Thymus (tissue), 11 donors: ENCODE results near the gene SLIT1. TPM values are rescaled to one million over a fixed set of nuclear protein-coding genes. Genes with fewer than 3 reads are reported as not detected.

Experiments
- DNase-seq, 9 donors: peaks; one replicate each; pipeline ENCODE4 v3.0.0-alpha.2; 2013; ENCODE audit warnings: low spot score in 9 of 9, low read depth in 6 of 9, missing footprints in 1 of 9
- H3K27ac ChIP-seq, 2 donors: one replicate each; pipeline ENCODE4 v1.5.1; 2013; ENCODE audit warnings: control low read depth in 1 of 2, low read depth in 1 of 2, low read length in 1 of 2, mild to moderate bottlenecking in 1 of 2, moderate library complexity in 1 of 2
- H3K27me3 ChIP-seq, 2 donors: one replicate each; pipeline ENCODE4 v1.5.1; 2013; ENCODE audit warnings: low read length in 1 of 2; ENCODE audit not compliant: control insufficient read depth in 2 of 2, insufficient read depth in 1 of 2
- H3K36me3 ChIP-seq, 2 donors: one replicate each; pipeline ENCODE4 v1.5.1; 2013; ENCODE audit warnings: low read length in 1 of 2, mild to moderate bottlenecking in 1 of 2, moderate library complexity in 1 of 2; ENCODE audit not compliant: control insufficient read depth in 2 of 2, insufficient read depth in 2 of 2
- H3K4me1 ChIP-seq, 2 donors: one replicate each; pipeline ENCODE4 v1.5.1; 2013; ENCODE audit warnings: low read length in 2 of 2; ENCODE audit not compliant: control insufficient read depth in 2 of 2, insufficient read depth in 2 of 2
- H3K4me3 ChIP-seq, 2 donors: one replicate each; pipeline ENCODE4 v1.5.1; 2013; ENCODE audit warnings: low read length in 2 of 2, control low read depth in 1 of 2, mild to moderate bottlenecking in 1 of 2
- H3K9me3 ChIP-seq, 2 donors: one replicate each; pipeline ENCODE4 v1.5.1; 2013; ENCODE audit warnings: low read length in 1 of 2, mild to moderate bottlenecking in 1 of 2; ENCODE audit not compliant: control insufficient read depth in 2 of 2, insufficient read depth in 1 of 2
- WGBS: extraction: QIAGEN DNeasy Blood & Tissue Kit; methylation state at CpG from one replicate; pipeline ENCODE4 v1.1.7; 2013; 5-methylcytosine and 5-hydroxymethylcytosine counted together
- polyA plus RNA-seq: library from polyadenylated mRNA; stranded (reverse); fragments of 200-250 nt; gene quantifications from one replicate; pipeline ENCODE4 v1.2.3, GENCODE V29; 2013
- total RNA-seq: library from RNA; stranded (reverse); fragments of 120-200 nt; gene quantifications from one replicate; pipeline ENCODE4 v1.2.4, GENCODE V29; 2013
- donor health status: healthy.

Gene SLIT1
- total and polyA plus RNA-seq, 2 donors = 1.0 to 5.9 TPM

DNA sequence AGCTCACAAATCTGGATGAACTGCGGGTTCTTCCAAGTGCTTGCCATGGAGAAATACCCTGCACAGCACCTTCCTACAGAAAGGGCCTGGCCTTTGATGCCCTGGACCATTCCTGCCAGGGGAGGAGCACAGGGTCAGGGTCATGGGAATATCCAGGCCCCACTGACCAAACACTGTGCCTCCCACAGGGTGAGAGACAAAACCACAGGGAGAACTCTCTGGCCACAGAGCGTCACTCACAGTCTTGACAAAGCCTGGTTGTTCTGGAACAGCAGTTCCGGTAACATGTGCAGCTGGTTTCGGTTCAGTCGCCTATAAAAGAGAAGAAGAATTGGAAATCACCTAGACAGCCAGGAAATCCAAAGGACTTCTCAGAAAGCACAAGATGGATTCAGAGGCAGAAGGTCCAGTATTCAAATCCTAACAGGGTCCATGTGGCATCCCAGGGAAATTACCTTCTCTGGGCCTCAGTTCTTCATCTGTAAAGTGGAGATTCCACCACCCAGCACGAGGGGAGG, 28.1 kb downstream of the SLIT1 start:
- Histone ChIP-seq H3K27ac (peak overlapping the region in 1 of 2 donors; percentile 75), H3K9me3 (no peaks in the 10 kb centered on the region), H3K36me3 (peaks cover 16 to 69% of the 10 kb centered on the region in 2 donors), H3K4me3 (no peak overlapping the region), H3K27me3 (no peaks in the 10 kb centered on the region), H3K4me1 (peaks cover 1 to 43% of the 10 kb centered on the region in 2 donors)
- DNase-seq = peak in 1 of 9 donors; percentile 51
- 85% methylated on average over 6 of the region's 6 CpGs for WGBS

DNA sequence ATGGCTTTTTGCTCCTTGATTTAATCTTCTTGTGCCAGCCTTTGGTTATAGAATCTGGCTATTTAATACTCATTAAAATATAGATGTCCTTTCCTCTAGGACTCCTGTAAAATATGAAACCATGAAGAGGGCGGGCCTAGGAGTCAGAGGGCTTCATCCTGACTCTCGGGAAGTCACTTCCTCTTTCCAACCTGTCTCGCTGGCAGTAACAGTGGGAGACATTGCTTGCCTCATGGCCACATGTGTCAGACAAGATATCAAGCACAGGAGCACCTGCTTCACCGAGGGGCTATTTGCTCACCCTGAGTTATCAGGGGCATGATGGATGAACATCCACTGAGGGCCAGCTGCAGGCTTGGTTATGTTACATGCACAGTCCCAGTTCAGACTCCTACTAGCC, 31.0 kb downstream of the SLIT1 start:
- WGBS = 84% methylated on average over 4 of the region's 4 CpGs
- no peaks in the 10 kb centered on the region for H3K9me3 ChIP-seq
- no peak overlapping the region for H3K4me3 ChIP-seq
- peaks cover 0 to 22% of the 10 kb centered on the region in 2 donors for H3K4me1 ChIP-seq
- no peaks in the 10 kb centered on the region for H3K27me3 ChIP-seq
- no peak for DNase-seq
- H3K27ac ChIP-seq = no peak overlapping the region
- peaks cover 16 to 86% of the 10 kb centered on the region in 2 donors for H3K36me3 ChIP-seq

DNA sequence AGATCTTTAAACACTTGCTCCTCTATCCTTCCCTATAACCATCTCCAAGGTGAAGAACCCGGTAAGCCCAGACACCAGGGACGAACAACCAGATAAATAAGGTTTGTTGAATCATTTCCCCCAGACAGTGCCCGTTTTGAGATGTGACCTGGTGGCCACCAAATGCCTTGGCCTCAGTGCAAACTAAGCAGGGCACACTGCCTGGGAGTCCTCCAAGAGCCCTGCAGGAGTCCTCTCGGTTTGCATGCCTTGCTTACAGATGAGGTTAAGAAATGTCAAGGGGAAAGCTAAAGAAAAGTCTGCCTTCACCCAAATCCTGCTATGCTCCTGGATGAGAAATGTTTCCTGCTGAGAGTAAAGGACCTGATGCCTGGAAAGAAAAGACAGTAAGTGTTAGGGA, 31.6 kb downstream of the SLIT1 start:
- Histone ChIP-seq H3K27ac (no peak overlapping the region), H3K4me1 (peaks cover 0 to 17% of the 10 kb centered on the region in 2 donors), H3K4me3 (no peak overlapping the region), H3K9me3 (no peaks in the 10 kb centered on the region), H3K36me3 (peaks cover 16 to 86% of the 10 kb centered on the region in 2 donors), H3K27me3 (no peaks in the 10 kb centered on the region)
- WGBS = 97% methylated on average over 4 of the region's 4 CpGs
- no peak for DNase-seq

DNA sequence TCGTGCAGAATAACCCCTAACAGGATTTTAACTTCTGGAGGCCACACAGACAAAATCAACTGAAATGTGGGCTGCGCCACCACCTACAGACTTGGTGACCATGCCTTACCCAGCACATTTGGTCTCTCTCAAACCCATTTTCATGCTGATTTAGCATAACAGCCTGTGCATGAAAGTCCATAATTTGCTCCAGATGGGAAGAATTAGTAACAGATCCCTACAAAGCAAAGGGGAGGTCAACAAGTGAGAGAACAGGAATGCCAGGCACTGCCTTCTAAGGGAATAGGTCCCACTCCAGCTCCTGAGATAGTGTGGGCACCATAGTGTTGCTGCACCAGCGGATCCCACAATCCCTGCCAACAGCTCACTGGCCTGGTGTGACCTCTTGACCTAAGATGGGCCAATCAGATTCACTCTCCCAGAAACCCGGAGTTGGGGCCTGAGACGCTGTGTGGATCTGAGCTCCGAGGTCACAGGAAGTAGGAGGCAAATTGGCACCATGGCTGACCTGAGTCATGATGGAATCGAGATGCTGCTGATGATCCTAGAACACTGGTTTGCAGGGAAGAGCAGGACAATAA, 32.4 kb downstream of the SLIT1 start:
- Histone ChIP-seq H3K27ac (no peak overlapping the region), H3K4me1 (peaks cover 0 to 11% of the 10 kb centered on the region in 2 donors), H3K36me3 (peaks cover 16 to 80% of the 10 kb centered on the region in 2 donors), H3K9me3 (no peaks in the 10 kb centered on the region), H3K27me3 (no peaks in the 10 kb centered on the region), H3K4me3 (no peak overlapping the region)
- WGBS = 92% methylated on average over 7 of the region's 7 CpGs
- no peak for DNase-seq

DNA sequence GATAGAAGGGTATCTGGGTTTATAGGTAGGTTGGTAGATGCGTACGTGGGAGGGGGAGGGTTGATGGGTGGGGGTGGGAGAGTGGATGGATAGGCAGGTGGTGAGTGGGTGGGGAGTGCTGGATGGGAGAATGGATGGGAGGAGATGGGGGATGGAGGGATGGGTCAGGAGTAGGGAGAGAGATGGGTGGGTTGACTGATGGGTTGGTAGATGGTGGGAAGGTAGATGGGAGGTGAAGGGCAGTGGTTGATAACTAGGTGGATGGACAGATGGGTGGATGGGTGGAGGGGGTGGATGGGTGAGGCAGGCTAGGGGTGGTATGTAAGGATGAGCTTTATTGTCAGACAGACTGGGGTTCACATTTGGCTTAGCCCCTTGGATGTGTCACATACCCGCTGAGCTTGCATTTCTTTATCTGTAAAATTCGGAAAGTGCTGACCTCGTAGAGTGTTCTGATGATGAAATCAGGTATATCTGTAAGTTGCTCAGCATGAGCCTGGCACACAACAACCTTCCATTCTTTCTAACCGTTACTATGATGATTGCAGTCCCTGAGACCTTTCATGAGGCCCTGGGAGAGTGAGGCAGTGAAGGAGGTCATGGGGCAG, 34.3 kb downstream of the SLIT1 start:
- Histone ChIP-seq H3K9me3 (no peaks in the 10 kb centered on the region), H3K4me3 (no peak overlapping the region), H3K27ac (no peak overlapping the region), H3K36me3 (peaks cover 16 to 63% of the 10 kb centered on the region in 2 donors), H3K27me3 (no peaks in the 10 kb centered on the region), H3K4me1 (no peaks in the 10 kb centered on the region)
- no peak for DNase-seq
- WGBS = 94% methylated on average over 6 of the region's 6 CpGs

DNA sequence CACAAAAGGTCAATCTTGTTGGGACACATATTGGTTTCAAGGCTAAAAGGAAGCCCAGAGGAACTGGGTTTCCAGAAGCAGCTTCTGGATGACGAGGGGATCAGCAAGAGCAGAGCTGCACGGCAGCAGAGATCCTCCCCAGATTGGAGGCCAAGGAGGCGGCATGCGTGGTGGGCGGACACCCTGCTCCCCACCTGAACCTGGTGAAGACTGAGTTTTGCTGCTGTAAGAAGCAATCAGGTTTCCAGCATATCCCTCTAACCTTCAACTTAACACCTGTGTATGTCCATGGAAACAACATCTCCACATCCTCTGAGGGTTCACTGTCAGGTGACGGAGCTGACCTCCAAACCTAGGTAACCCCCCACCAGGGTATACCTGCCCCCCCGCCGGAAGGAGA, 35.1 kb downstream of the SLIT1 start:
- Histone ChIP-seq H3K9me3 (no peaks in the 10 kb centered on the region), H3K36me3 (peaks cover 15 to 57% of the 10 kb centered on the region in 2 donors), H3K4me1 (no peaks in the 10 kb centered on the region), H3K27ac (no peak overlapping the region), H3K4me3 (no peak overlapping the region), H3K27me3 (no peaks in the 10 kb centered on the region)
- DNase-seq = no peak
- 88% methylated on average over 8 of the region's 8 CpGs for WGBS

DNA sequence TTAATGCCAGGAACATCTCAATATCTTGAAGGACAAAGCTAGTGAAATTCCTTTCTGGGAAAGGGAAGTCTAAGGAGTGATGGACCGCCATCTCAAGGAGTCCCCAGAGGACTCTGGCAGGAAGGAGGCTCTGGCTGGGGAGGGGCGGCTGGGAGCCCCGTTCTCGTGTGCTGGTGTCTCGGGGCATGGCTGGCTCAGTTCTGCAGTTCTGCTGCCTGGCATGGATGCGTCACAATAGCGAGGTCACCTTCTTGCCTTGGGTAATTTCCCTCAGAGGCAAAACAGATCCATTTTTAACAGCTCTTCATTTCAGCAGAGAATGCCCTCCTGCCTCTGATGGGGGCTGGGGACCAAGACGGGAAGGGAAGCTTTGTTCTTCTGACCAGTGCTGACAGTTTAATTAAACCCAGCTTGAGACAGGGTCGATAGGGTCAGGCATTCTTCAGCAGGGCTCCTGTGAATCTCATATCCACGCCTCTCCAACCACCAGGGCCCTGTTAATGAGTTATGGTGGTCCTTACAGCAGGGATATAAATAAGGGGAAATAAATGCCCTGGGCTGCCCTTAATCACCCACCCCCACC, 35.7 kb downstream of the SLIT1 start:
- Histone ChIP-seq H3K9me3 (no peaks in the 10 kb centered on the region), H3K27me3 (no peaks in the 10 kb centered on the region), H3K4me1 (no peaks in the 10 kb centered on the region), H3K36me3 (peaks cover 10 to 57% of the 10 kb centered on the region in 2 donors), H3K4me3 (no peak overlapping the region), H3K27ac (no peak overlapping the region)
- no peak for DNase-seq
- 73% methylated on average over 10 of the region's 10 CpGs for WGBS

DNA sequence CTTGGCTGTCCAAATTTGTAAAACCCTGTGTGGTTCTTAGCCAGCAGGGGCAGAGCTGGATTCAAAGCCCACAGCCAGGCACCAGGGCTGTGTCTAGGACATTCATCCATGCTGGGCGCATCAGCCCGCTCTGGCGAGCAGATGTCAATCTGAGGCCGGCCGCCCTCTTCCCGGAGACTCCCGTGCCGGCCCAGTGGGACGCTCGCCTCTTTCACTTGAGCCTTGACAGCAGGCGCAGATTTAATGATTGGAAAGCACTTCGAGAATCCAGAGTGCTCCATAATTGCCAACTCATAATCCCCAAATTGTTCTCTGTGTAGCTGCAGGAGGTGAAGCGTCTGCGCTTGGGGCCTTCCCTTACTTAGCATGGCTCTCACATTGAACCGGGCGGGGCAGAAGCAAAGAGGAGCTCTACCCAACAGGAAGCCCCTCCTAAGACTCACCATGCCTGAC, 36.7 kb downstream of the SLIT1 start:
- H3K36me3 ChIP-seq = peaks cover under 1 to 57% of the 10 kb centered on the region in 2 donors
- H3K27ac ChIP-seq = no peak overlapping the region
- H3K4me1 ChIP-seq = no peaks in the 10 kb centered on the region
- no peaks in the 10 kb centered on the region for H3K27me3 ChIP-seq
- no peak for DNase-seq
- H3K9me3 ChIP-seq = no peaks in the 10 kb centered on the region
- 97% methylated on average over 16 of the region's 16 CpGs for WGBS
- no peak overlapping the region for H3K4me3 ChIP-seq

DNA sequence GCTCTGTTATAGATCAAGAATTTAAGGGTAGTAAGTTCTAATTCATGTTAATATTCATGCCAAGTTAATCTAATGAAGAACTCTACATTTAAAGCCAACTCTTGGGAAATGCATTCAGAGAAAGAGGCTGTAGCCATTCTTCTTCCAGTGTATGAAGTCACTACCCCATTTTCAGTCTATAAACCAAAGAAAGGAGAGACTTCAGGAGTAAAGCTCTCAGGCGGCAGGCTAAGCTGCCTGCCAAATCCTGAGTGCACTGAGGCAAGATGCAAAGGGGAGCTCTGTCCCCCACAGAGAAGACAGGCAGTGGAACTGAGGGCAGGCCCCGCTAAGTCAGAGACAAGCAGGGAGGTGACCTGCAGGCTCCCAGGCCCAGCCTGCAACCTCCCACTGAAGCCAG, 41.5 kb downstream of the SLIT1 start:
- 95% methylated on average over 2 of the region's 2 CpGs for WGBS
- no peaks in the 10 kb centered on the region for H3K9me3 ChIP-seq
- no peak for DNase-seq

More for the DNA sequence above, 41.5 kb downstream of the SLIT1 start:
- H3K4me3 ChIP-seq = no peak overlapping the region
- peaks cover 0 to 41% of the 10 kb centered on the region in 2 donors for H3K36me3 ChIP-seq
- no peak overlapping the region for H3K27ac ChIP-seq
- H3K27me3 ChIP-seq = peaks cover 0 to 9% of the 10 kb centered on the region in 2 donors
- peaks cover 0 to 14% of the 10 kb centered on the region in 2 donors for H3K4me1 ChIP-seq
